Activated T-helper 1 cell treated with Interleukin-2 at 50 U/mL for 16 hours (primary cell): ENCODE results near the gene SPOP.
"Not testable (repeated sequence)": the region's sequence is repeated elsewhere in the genome, so short reads cannot be mapped to it uniquely, and the experiment has no call there.

Source experiments
- DNase-seq: peaks from one replicate; pipeline ENCODE4 v3.0.0-alpha.2; 2020; ENCODE audit warnings: low read depth

SPOP gene

DNA sequence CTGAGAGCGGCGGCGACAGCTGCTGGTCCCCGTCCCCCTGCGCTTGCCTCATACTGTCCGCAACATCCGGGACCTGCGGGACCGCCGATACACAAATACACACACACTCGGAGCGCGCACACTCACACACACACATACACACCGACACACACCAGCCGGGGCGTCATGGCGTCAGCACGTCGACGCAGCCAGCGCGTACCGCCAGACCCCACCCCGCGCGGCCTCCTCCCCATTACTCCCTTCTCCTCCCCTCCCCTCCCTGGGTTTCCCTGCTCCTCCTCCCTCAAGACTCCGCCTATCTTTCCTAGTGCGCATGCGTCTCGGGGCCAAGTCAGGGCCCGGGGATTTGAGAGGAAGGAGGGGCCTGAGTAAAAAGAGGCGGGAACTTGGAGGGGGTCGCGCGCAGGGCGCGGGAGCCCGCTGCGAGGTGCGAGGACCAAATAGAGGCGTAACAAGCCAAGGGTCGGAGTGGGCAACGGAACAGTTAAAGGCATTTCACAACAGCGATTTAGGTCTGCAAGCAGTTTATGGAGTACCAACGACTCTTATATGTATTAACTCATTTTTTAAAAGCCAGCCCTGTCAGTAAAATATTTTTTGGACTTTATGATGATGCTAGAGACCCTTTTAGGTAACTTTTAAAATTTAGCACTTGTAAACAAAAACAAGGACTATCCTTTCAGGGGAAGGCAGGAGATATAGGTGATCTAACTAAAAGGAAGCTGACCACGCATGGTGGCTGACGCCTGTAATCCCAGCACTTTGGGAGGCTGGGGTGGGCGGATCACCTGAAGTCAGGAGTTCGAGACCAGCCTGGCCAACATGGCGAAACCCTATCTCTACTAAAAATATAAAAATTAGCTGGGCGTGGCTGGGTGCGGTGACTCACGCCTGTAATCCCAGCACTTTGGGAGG, at the start of gene SPOP:
TSS of gene SPOP (minus strand) at position 165 of the 915 bp plus-strand sequence. CDS start 55,287 bp downstream, outside the sequence.
- DNase-seq = peak; percentile 98

- DNase-seq = no peak
These were observed 49.5 kb upstream of the SPOP start for GRCh38 chr17:49727380-49727779.

DNA sequence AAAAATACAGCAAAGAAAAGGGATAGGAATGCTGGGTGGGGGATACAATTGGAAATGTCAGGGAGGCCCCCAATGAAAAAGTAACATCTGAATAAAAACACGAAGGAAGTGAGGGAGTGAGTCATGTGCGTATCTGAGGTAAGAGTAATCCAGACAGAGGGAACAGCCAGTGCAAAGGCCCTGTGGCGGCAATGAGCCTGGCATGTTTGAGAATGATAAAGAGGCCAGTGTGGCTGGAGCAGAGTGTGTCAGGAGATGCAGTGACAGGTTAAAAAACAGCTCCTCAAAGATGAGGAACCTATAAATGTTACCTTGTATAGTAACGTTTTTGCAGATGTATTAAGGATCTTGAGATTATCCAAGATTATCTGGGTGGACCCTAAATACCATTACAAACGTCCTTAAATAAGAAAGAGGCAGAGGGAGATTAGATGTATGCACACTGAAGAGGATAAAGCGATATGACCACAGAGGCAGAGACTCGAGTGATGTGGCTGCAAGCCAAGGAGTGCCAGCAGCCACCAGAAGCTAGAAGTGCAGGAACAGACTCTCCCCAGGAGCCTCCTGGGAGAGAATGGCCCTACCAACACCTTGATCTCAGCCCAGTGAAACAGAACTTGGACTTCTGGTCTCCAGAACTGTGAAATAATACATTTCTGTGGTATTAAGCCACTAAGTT, 47.7 kb upstream of the SPOP start:
- no peak for DNase-seq

GRCh38 chr17:49724552-49724951, 46.7 kb upstream of the SPOP start:
- DNase-seq = not testable (repeated sequence)

- DNase-seq = no peak
These were observed 45.5 kb upstream of the SPOP start for GRCh38 chr17:49723423-49723822.

- DNase-seq = no peak
These were observed 44.2 kb upstream of the SPOP start for GRCh38 chr17:49722066-49722465.

GRCh38 chr17:49717371-49717861, 39.5 kb upstream of the SPOP start:
- no peak for DNase-seq

DNA sequence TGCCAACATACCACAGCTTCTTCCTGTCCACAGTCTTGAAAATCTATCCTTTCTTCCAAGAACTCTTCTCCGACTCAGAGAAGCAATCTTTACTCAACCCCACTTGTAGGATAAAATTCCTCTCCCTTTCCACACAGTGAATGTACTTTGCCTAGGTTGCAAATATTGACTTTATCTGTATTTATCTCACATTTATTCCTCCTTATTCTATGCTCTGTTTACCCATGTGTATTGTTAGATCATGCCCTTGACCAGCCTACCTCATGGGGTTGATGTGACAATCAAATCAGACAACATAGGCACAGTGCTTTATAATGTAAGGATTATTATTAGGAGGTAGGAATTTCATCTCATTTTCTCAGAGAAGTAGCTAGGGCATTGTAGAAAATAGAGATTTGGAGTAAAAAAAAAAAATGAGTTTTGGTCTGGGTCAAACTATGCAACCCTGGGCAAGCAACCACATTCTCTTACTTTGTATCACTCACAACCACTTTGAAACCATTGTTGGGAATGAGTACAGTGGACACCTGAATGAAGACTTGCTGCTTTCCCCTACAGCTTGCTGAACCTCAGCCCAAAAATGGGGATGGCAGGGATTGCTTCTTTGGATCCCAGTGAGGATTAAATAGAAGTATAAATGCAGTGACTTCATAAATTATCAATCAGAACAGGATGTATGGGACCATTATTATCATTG, 38.9 kb upstream of the SPOP start:
- no peak for DNase-seq

- DNase-seq = no peak
These were observed 37.9 kb upstream of the SPOP start for GRCh38 chr17:49715717-49716279.

- DNase-seq = no peak
These were observed 37.3 kb upstream of the SPOP start for GRCh38 chr17:49715216-49715615.

- DNase-seq = no peak
These were observed 30.8 kb upstream of the SPOP start for GRCh38 chr17:49708515-49709183.

- peak; percentile 96 for DNase-seq
These were observed 30.0 kb upstream of the SPOP start, which contains the start of gene SLC35B1 for GRCh38 chr17:49707608-49708514. TSS of gene SLC35B1 (minus strand) at chr17:49707964. CDS start at chr17:49707833, 131 bp downstream.

- no peak for DNase-seq
These were observed 29.3 kb upstream of the SPOP start for GRCh38 chr17:49707246-49707607.

DNA sequence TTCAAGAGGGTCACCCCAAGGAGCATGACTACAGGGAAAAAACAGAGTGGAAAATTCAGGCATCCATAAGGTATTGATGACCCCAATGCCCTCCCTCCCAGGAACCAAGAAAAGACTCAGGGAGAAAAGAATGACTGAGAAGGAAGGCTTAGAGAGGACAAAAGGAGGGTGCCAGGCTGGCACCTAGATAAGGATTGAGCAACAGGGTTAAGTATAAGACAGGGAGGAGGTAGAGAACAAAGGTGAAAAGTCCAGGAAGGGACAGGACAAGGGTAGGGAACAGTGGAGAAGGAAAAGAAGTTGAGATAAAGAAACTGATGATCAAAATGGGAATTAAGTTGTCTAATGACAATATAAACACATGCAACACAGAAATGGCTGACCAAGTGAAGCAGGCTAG, 27.4 kb upstream of the SPOP start:
- DNase-seq = no peak

- DNase-seq = no peak
These were observed 25.8 kb upstream of the SPOP start for GRCh38 chr17:49703557-49704277.

GRCh38 chr17:49700960-49701359, 23.1 kb upstream of the SPOP start:
- no peak for DNase-seq

GRCh38 chr17:49699966-49700575, 22.2 kb upstream of the SPOP start:
- DNase-seq = no peak

DNA sequence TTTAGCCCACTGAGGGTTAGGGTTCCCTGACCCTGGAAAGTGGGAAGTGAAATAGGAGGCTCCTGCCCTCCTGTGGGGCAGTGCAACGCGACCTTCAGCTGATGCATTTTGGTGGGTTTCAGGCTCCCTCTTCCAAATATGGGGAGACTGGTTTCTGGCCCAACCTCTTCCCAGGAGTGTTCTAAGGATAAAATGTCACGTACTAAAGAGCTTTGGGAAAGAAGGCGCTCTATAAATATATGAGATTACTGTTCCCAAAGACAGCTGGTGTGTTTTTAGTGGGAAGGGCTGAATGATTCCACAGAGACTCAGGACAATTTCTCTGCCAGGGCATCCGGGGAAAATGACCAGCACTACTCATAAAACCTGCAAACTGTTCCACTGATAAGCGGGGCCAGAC, 20.1 kb upstream of the SPOP start:
- DNase-seq = no peak

DNA sequence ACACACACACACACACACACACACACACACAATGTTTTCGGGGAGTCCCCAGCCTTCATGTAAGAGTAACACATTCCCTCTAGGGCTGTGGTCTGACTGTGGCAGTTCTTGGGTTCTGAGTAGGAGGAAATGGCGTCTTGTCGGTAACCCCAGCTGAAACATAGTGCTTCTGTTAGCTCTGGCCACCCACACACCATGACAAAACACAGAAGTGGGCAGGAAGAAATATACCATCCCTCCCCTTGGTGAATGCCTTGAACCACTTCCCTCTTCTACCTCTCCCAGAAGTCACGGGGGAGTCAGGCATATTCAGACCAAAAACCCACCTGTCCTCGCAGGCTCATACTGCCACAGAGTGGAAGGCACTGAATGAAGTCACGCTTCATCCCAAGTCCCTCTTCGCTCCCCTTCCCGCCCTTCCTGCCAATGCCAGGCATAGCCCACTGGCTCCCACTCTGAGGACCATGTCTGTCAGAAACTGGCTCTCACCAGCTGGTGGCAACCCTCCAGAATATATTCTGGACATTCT, 18.4 kb upstream of the SPOP start:
- DNase-seq = no peak
